ENCODE data around the gene KRTAP17-1.

KRTAP17-1 gene, protein sequence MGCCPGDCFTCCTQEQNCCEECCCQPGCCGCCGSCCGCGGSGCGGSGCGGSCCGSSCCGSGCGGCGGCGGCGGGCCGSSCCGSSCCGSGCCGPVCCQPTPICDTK

GRCh38 chr17:41315204-41315794, at the start of gene KRTAP17-1:
KRTAP17-1 (minus strand) TSS chr17:41315710; CDS start chr17:41315650, 60 bp downstream.
- Histone ChIP-seq H3K4me1 (no peaks in the 10 kb centered on the region), H3K9me3 (no peaks in the 10 kb centered on the region), H3K27ac (no peak within 1 kb of the TSS), H3K4me3 (no peak within 1 kb of the TSS), H3K27me3 (peaks cover 0 to 13% of the 10 kb centered on the region in 2 donors), H3K36me3 (no peaks in the 10 kb centered on the region)
- intact Hi-C loops (cut with DNase I; ENCODE audit: low total_unique reads), result no loop called here
- TF ChIP-seq, protein P1, sequence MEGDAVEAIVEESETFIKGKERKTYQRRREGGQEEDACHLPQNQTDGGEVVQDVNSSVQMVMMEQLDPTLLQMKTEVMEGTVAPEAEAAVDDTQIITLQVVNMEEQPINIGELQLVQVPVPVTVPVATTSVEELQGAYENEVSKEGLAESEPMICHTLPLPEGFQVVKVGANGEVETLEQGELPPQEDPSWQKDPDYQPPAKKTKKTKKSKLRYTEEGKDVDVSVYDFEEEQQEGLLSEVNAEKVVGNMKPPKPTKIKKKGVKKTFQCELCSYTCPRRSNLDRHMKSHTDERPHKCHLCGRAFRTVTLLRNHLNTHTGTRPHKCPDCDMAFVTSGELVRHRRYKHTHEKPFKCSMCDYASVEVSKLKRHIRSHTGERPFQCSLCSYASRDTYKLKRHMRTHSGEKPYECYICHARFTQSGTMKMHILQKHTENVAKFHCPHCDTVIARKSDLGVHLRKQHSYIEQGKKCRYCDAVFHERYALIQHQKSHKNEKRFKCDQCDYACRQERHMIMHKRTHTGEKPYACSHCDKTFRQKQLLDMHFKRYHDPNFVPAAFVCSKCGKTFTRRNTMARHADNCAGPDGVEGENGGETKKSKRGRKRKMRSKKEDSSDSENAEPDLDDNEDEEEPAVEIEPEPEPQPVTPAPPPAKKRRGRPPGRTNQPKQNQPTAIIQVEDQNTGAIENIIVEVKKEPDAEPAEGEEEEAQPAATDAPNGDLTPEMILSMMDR (IDR thresholded peaks at IDR 0.05), result no peak
- no peak for DNase-seq

DNA sequence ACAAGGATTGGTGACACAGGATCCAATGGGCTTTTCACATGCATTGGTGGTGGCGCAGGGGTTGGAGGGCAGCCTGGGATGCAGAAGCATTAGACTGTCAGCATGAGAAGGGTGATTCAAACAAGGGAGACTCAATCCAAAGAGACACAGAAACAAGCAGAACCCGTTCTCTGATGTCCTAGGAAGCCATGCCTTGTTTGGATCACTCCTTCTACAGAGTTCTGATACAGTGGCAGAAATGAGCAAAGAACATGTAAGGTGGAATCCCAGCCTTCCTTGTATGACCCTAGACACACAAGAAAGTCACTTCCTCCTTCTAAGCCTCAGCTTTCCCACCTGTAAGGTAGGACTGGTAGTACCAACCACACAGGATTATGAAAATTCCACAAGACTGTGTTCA, 48.4 kb upstream of the KRTAP17-1 start:
- intact Hi-C loops (cut with DNase I; ENCODE audit: low total_unique reads), result no loop called here
- H3K4me1 ChIP-seq, result no peaks in the 10 kb centered on the region
- H3K36me3 ChIP-seq, result no peaks in the 10 kb centered on the region
- no peak for DNase-seq
- H3K9me3 ChIP-seq, result no peaks in the 10 kb centered on the region
- H3K4me3 ChIP-seq, result no peak overlapping the region
- H3K27me3 ChIP-seq, result no peaks in the 10 kb centered on the region
- TF ChIP-seq, protein P1 (IDR thresholded peaks at IDR 0.05), result no peak
- no peak overlapping the region for H3K27ac ChIP-seq

DNA sequence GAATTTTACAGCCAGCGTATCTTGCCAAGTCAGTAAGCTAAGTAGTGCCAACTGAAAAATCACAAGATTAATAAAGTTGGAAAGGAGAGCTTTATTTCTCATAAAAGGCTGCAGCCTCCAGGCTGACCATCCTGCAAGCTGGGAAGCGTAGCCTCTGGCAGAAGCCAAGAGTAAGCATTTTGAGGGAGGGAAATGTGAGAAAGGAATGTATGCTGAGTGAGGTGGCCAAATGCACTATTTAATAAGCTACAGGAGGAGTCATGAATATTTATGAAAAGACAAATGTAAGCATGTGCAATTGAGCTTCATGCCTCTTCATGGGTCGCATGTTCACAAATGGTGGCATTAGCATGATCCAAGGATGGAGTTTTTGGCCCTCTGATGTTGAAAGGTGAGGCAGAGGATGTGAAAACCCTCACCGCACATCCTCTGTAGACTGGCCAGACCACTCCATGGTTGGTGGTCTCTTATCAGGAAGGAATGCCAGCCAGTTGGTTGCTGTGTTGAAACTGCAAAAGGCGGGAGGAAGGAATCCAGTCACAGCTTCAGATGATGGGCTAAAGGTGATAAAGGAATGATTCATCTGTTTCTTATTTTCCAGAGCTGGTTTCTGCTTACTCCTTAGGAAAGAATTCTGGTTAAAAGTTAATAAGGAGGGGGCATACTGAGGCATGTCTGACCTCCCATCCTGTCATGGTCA, 44.9 kb upstream of the KRTAP17-1 start:
- DNase-seq, result no peak
- intact Hi-C loops (cut with DNase I; ENCODE audit: low total_unique reads), result no loop called here
- H3K9me3 ChIP-seq, result peaks cover 0 to 5% (median 0%) of the 10 kb centered on the region in 3 donors
- no peaks in the 10 kb centered on the region for H3K27me3 ChIP-seq
- no peak overlapping the region for H3K4me3 ChIP-seq
- no peaks in the 10 kb centered on the region for H3K4me1 ChIP-seq
- TF ChIP-seq, protein P1 (IDR thresholded peaks at IDR 0.05), result no peak
- H3K36me3 ChIP-seq, result no peaks in the 10 kb centered on the region
- no peak overlapping the region for H3K27ac ChIP-seq

GRCh38 chr17:41354536-41354935, 39.0 kb upstream of the KRTAP17-1 start:
- no peaks in the 10 kb centered on the region for H3K27me3 ChIP-seq
- TF ChIP-seq, protein P1 (IDR thresholded peaks at IDR 0.05), result no peak
- H3K4me1 ChIP-seq, result no peaks in the 10 kb centered on the region
- H3K9me3 ChIP-seq, result peaks cover 0 to 5% (median 0%) of the 10 kb centered on the region in 3 donors
- H3K36me3 ChIP-seq, result no peaks in the 10 kb centered on the region
- intact Hi-C loops (cut with DNase I; ENCODE audit: low total_unique reads), result no loop called here
- H3K4me3 ChIP-seq, result no peak overlapping the region
- DNase-seq, result no peak
- no peak overlapping the region for H3K27ac ChIP-seq

DNA sequence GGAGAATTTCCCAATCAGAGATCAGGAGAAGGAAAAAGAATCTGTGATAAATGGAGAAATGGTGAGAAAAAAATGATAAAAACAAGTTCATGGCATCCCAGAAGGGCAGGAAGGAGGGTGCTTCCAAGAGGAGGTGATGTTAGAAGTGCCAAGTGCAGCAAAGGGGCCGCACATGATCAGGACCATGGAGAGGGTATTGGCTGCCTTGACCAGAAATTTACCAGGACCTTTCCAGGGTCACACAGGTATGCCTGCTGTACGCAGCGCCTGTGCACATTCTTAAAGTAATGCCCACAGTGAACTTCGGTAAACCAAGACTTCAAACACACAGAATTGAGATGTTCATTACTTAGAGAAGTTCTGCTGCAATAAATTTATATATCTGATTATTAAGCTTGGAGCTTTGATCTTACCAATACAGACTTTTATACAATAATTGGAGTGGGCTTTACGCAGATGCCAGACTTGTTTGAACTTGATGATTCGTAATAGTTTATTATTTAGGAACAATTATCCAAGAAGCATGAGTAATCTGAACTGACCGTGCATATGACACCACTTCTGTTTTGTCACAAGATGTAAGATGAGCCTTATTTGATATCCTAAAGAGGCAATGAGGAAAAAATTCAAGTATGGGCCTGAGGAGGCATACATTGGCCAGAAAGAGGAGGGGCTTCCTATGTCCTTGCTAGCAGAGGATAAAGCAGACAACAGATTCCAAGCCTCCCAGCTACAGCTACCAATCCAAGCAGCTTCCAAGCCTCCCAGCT, 37.3 kb upstream of the KRTAP17-1 start:
- no peak for DNase-seq
- Histone ChIP-seq H3K27ac (no peak overlapping the region), H3K4me3 (no peak overlapping the region), H3K27me3 (no peaks in the 10 kb centered on the region), H3K9me3 (peaks cover 0 to 5% (median 0%) of the 10 kb centered on the region in 3 donors), H3K36me3 (no peaks in the 10 kb centered on the region), H3K4me1 (no peaks in the 10 kb centered on the region)
- TF ChIP-seq, protein P1 (IDR thresholded peaks at IDR 0.05), result no peak
- intact Hi-C loops (cut with DNase I; ENCODE audit: low total_unique reads), result no loop called here
